HG03521 (cell line): ENCODE results near the gene SYNM.
"Not testable (repeated sequence)": the region's sequence is repeated elsewhere in the genome, so short reads cannot be mapped to it uniquely, and the experiment has no call there.

Experiments used
- ATAC-seq: cut with Tn5 transposase; IDR thresholded peaks from one replicate; pipeline ENCODE4 v1.9.1; 2021; ENCODE audit warnings: mild to moderate bottlenecking, moderate library complexity; ENCODE audit not compliant: unreplicated experiment

Gene SYNM, protein sequence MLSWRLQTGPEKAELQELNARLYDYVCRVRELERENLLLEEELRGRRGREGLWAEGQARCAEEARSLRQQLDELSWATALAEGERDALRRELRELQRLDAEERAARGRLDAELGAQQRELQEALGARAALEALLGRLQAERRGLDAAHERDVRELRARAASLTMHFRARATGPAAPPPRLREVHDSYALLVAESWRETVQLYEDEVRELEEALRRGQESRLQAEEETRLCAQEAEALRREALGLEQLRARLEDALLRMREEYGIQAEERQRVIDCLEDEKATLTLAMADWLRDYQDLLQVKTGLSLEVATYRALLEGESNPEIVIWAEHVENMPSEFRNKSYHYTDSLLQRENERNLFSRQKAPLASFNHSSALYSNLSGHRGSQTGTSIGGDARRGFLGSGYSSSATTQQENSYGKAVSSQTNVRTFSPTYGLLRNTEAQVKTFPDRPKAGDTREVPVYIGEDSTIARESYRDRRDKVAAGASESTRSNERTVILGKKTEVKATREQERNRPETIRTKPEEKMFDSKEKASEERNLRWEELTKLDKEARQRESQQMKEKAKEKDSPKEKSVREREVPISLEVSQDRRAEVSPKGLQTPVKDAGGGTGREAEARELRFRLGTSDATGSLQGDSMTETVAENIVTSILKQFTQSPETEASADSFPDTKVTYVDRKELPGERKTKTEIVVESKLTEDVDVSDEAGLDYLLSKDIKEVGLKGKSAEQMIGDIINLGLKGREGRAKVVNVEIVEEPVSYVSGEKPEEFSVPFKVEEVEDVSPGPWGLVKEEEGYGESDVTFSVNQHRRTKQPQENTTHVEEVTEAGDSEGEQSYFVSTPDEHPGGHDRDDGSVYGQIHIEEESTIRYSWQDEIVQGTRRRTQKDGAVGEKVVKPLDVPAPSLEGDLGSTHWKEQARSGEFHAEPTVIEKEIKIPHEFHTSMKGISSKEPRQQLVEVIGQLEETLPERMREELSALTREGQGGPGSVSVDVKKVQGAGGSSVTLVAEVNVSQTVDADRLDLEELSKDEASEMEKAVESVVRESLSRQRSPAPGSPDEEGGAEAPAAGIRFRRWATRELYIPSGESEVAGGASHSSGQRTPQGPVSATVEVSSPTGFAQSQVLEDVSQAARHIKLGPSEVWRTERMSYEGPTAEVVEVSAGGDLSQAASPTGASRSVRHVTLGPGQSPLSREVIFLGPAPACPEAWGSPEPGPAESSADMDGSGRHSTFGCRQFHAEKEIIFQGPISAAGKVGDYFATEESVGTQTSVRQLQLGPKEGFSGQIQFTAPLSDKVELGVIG (N-terminal part only)

DNA sequence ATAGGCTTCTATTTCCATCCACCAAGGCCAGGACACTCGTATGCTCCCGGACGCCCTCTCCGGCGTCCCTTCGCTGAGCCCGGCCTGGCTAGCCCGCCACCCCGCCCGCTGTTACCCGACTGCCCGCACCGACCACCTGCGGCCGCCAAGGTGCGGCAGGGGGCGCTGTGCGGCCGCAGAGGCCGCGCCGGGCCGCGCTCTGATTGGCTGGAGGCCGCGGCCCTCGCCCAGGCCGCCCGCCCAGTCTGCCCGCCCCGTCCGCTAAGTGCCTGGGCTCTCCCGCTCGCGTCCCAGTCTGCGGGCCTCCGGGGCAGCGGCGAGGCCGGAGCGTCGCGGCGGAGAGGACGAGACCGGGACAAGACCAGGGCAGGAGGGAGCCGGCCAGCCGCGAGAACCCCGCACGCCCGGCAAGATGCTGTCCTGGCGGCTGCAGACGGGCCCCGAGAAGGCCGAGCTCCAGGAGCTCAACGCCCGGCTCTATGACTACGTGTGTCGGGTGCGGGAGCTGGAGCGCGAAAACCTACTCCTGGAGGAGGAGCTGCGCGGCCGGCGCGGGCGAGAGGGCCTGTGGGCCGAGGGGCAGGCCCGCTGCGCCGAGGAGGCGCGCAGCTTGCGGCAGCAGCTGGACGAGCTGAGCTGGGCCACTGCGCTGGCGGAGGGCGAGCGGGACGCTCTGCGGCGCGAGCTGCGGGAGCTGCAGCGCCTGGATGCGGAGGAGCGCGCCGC, at the start of gene SYNM:
Gene SYNM, plus strand, starts transcription at position 293 of the 726 bp plus-strand sequence. Its CDS starts 120 bp downstream, at position 413.
- ATAC-seq = peak; percentile 65

DNA sequence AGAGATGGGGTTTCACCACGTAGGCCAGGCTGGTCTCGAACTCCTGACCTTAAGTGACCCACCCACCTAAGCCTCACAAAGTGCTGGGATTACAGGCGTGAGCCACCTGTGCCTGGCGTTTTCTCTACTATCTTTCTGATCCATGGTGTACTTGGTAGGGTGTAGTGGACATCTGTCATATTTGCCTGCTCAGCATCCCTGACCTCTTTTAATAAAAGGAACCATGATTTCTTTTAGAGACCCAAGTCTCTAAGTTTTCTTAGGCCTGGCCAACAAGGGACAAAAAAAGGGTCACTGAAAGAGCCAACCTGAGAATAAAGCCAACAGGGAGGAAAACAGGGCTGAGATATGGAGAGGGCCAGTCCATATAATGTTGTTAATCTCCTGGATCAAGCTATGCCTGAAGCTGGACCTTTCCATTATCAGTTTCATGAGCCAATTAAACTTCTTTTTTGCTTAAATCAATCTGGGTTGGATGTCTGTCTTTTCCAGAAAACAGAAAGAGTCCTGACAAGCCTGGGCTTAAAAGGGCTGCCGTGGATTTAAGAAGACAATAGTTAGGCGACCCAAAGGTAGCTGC, 49.2 kb upstream of the SYNM start:
- ATAC-seq = no peak

DNA sequence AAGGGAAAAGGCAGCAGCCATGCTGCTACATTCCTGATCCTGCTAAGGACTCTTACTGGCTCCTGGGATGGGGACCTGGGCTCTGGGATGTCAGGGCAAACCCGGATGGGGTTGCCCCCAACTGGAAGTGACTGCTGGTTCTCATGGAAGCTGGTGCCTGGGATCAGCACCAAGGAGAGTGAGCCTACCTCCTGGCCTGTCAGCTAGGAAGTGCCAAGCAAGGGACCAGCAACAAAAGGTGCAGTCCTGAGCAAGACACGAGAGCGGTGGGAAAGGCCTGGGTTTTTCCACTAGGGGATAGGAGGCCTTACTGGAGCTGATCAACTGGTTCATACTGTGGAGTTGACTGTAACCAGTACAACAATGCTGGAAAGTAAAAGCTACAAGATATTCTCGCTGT, 47.9 kb upstream of the SYNM start:
- no peak for ATAC-seq

DNA sequence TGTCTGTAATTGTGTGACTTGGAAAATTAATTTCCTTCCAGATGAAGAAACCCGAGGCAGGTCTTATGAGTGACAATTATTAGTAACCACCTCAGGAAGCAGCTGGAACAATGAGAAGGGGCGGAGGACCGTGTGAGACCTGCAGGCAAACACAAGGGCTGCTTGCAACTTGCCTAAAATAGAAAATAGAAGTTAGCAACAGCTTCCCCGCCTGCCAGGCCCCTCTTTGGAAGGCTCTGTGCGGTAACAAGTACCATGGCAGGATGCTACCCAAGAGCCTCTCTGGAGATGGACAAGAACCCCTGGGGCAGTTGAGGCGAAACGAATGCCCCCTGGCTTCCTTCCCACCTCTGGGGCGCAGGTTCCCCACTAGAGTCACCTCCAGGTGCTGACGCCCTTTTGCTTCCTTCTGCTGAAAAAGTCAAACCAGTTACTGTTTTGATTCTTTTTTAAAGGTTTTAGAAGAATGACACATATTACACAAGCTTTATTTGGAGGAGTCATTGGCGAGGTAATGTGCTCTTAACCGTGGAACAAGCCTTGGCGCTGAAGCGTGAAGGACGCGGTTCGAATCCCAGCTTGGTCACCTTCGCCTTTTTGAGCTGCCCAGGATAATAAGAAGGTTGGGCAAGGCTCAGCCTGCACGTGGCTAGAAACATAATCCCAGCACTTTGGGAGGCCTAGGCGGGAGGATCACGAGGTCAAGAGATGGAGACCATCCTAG, 47.0 kb upstream of the SYNM start:
- ATAC-seq = no peak

DNA sequence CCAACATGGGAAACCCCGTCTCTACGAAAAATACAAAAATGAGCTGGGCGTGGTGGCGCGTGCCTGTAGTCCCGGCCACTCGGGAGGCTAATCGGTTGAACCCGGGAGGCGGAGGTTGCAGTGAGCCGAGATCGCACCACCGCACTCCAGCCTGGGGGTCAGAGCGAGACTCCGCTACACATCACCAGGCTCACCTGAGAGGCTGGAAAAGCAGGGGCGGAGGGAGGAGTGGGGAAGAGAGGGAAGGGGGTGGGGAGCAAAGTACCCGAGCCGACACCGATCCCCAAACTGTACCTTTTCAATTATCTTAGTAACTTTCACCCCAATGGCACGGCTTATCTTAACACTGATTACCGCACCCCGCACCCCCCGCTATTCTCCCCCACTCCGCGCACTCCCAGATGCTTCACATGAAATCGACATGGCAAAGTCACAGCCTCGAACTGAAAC, 46.4 kb upstream of the SYNM start:
- ATAC-seq = no peak

DNA sequence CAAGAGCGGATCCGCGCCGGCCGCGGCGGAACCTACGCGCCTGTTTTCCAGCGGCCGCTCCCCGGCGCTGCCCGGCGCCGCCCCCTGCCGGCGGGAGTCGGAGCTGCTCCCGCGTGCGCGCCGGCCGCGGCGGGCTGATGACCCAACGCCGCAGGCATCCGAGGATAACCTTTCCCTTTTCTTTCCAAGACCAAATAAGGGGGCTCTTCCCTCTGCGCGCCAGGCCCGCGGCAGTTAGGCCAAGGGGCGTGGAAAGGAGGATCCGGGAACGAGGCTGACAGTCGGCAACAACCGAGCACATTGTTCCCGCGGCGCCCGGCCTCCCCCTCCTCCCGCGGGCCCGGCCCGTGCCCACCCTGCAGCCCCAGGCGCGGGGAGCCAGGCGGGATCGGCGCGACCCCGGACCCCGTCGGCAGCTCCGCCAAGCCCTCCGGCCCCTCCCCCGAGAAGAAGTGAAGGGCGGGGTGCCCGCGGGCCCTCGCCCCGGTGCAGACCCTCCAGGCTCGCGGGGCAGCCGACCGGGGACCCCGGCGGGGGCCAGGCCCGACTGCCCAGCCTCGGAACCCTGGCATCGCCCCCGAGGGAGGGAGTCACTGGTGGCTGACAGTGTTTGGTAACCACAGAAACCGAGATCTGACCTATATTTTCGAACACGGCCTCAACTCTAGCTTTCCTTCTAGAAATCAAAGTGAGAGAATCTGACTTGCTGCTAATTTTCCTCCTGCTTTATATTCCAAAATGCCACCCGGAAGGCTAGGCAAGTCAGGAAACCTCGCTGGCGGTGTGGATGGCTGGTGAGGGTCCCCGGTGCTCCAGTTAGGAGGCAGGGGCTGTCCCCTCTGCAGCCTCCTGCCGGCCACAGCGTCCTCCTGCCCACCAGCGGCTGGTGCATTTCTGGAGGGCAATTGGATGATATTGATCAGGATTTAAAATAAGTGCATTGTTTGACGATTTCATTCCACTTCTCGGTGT, 45.6 kb upstream of the SYNM start:
- ATAC-seq = peak; percentile 77

DNA sequence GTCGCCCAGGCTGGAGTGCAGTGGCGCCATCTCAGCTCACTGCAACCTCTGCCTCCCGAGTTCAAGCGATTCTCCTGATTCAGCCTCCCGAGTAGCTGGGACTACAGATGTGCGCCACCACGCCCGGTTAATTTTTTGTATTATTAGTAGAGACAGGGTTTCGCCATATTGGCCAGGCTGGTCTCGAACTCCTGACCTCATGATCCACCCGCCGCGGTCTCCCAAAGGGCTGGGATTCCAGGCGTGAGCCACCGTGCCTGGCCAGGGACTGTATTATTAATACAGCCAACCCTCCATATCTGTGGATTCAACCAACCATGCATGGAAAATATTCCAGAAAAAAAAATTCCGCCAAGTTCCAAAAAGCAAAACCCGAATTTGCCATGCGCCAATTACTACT, 44.7 kb upstream of the SYNM start:
- ATAC-seq = not testable (repeated sequence)

DNA sequence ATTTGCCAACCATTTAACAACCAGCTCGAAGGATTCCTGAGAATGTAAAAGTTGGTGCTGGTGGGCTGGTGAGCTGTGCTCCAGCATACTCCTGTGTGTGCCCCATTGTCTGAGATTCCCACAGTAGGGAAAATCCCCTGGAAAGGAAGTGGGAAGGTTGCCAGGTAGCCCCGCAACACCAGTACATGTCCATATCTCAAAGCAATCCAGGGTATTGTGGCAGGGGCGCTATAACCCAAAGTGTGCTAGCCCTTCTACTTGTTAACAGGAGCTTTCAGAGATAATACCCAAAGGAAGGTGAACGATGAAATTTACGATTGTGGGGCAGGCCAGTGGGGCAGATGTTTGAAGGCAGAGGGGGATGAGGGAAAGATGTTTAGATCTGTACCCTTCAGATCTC, 42.7 kb upstream of the SYNM start:
- ATAC-seq = no peak

DNA sequence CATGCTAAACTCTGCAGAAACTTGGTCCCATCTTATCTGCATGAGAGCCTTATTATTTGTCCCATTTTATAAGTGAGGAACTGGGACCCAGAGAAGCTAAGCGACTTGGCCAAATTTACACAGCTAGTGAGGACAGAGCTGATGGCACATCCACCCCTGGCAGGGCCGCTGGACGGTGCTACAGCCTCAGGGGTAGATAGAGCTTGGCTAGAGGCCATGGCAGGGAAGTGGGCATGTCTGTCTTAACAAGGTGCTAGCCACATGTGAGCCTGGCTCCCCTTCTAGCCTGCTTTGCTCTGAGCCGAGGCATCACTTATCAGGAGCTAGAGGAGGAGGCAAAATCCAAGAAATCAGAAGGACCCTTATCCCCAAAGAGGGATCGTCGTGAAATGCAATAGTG, 36.7 kb upstream of the SYNM start:
- no peak for ATAC-seq

DNA sequence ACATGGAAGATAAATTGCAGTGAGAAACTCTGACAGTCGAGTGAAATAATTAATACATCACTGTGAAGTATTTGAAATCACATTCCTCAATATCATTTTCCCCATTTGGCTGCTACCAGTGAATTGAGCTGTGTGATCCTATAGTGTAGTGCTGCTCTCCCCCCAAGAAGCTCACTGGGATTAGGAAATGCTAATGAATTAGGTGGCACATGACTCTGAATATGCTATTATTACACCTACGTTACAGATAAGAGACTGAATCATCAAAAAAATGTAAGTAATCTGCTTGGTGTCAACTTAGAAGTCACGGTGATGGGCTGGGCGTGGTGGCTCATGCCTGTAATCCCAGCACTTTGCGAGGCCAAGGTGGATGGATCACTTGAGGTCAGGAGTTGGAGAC, 34.7 kb upstream of the SYNM start:
- ATAC-seq = no peak

DNA sequence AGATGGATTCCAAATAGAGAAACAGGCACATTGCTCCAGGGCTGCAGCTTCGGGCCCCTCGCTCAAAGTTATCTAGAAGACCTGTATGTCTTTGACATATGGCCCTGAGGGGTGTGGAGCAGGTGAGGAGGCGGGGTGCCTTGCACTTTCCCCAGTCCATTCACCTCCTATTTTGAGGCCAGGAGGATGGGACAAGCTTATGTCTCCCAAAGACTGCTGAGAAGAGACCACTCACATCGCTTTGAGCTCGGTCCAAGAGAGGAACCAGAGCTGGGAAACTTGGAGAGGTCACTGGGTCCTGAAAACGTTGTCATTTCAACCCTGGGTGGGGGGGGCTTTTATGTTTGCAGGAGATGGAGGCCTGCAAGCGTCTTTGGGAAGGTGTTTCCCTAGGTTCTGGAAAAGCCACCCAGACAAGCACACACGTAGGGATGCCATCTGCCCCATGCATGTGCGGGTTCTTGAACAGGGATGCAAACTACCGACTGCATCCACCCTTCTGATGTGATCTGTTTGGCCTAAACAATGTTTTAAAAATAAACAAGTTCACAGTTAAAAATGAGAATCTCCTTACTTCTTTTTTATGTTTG, 33.7 kb upstream of the SYNM start:
- no peak for ATAC-seq

DNA sequence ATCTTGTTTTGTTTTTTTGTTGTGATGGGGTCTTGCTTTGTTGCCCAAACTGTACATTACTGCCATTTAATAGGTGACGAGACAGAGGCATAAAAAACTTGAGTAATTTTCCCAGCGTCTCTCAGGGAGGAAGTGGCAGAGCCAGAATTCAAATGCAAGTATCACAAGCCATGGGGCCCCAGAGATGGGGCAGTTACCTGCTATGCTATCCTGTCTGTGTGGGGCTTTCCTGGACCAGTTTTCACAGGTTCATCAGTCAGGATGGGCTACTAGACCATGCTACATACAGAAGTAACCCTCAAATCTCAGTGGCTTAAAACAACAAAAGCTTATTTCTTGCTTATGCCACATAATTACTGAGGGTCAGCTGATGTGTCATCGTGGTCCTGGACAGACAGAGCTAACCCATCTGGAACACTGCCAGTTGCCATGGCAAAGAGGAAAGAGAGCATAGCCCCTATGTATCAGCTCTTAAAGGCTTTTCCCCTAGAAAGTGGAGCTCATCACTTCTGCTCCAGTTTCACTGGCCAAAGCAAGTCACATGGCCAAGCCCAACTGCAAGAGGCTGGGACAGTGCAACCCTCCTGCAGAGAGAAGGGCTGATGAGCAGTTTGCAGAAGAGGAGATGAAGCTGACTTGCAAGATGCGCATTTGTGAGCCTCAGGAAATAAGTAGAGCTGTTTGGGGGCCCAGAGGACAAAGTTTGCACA, 31.7 kb upstream of the SYNM start:
- ATAC-seq = no peak

DNA sequence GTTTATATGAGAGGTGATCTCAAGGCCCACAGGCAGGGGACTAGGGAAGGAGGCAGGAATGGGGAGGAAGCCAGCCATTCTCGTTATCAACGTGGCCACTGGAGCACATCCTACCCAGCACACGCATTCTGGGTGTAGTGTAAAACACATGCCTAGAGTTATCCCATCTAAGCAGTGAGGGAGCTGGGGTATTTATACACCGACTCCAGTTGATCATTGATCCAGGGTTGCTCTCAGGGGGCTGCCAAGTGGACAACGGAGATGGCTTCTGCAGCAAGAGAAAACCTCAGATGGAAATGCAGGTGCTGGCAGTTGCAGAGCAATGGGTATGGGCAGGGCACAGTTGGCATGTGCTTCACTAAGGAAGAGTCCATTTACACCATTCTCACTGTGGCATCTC, 30.4 kb upstream of the SYNM start:
- no peak for ATAC-seq

DNA sequence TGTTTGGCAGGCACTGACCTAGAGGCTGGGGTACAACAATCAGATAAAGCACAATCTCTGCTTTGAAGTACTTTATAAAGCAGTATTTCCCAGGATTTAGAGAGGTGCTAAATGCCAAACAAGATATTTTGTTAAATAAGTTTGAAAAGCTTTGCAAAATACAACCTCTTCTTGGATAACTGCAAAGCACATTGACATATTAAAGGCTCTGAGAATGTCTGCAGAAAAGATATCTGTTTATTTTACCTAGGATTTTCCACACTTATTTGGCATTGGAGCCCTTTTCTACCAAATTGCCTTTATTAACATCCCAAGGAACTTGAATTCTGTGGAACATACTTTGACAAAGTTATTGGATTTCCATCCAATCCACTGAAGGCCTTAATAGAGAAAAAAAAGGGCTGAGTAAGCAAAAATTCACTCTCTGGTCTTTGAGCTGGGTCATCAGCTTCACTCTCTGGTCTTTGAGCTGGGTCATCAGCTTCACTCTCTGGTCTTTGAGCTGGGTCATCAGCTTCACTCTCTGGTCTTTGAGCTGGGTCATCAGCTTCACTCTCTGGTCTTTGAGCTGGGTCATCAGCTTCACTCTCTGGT, 29.7 kb upstream of the SYNM start:
- ATAC-seq = not testable (repeated sequence)

DNA sequence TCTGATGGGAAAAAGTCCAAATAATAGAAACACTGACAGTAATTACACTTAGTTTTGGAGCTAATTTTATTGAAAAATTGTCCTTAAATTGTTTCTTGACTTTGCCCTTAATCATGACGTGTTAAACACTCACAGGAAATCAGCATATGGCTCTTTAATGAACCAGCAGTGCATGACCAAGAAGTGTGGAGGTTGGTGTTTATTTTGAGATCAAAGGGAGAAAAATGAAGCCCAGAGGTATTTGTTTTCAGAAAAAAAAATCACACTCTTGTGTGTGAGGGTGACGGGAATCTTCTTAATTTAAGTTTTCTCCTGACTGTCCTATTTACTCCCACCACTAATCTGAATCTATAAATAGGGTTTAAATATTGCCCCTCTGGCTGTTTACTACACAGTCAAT, 28.8 kb upstream of the SYNM start:
- peak; percentile 12 for ATAC-seq

DNA sequence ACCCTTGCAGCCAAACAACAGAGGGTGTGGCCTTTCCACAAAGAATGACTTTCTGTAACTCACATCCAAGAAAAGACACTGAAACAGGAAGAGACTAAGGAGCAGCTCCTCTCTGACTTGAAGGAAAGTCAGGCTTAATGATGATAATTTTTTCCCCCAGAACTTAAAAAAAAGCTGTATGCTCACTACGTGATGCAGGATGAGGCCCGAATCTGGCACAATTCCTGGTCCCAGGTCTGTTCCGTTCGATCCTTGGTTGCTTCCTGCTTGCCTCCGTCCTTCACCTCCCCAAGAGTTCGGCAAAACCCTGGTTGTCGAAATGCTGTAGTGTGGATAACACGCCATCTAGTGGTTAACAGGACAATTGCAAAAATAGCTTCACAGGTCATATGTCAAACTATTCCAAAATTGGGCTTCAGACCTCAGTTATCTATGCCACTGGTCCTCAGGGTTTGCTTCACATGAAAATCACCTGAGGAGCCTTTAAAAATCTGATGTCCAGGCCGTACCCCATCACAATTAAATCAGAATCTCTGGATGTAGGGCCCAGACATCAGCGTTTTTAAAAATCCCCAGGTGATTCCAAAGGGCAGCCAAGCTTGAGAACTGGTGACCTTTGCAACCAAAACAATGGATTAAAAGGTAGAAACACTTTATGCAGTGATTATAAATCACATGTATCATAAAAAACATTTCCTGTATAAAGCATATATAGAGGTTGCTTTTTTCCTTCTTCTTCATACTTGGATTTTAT, 28.1 kb upstream of the SYNM start:
- ATAC-seq = peak; percentile 70
